H9 (cell line): Measurements from ENCODE around the gene PCNX2. TPM values are rescaled to one million over a fixed set of nuclear protein-coding genes. Genes with fewer than 3 reads are reported as not detected.
A peak's percentile ranks its signal among the peaks of the same experiment; 100 is the strongest.

ENCODE experiments used
- DNase-seq: peaks from one replicate; pipeline ENCODE4 v3.0.0-alpha.2; 2017
- H2AFZ ChIP-seq: one replicate; pipeline ENCODE4 v1.6.1; 2013; ENCODE audit warnings: mild to moderate bottlenecking, low read length, control low read depth, moderate library complexity
- H2AK5ac ChIP-seq: 2 replicates; pipeline ENCODE4 v1.6.1; 2013; ENCODE audit warnings: low read length, control low read depth, mixed read lengths; ENCODE audit not compliant: insufficient read length
- H2BK120ac ChIP-seq: one replicate; pipeline ENCODE4 v1.6.1; 2013; ENCODE audit warnings: low read depth, mild to moderate bottlenecking, low read length, control low read depth, inconsistent platforms; ENCODE audit not compliant: poor library complexity, severe bottlenecking
- H2BK12ac ChIP-seq: 2 replicates; pipeline ENCODE4 v1.6.1; 2013; ENCODE audit warnings: low read length, control low read depth, mixed read lengths, low read depth; ENCODE audit not compliant: insufficient read length
- H2BK15ac ChIP-seq: 2 replicates; pipeline ENCODE4 v1.6.1; 2013; ENCODE audit warnings: low read depth, low read length, control low read depth
- H2BK20ac ChIP-seq: one replicate; pipeline ENCODE4 v1.6.1; 2013; ENCODE audit warnings: low read depth, mild to moderate bottlenecking, low read length, control low read depth, inconsistent platforms; ENCODE audit not compliant: poor library complexity, severe bottlenecking
- H2BK5ac ChIP-seq: 2 replicates; pipeline ENCODE4 v1.6.1; 2013; ENCODE audit warnings: low read length, control low read depth, mixed read lengths; ENCODE audit not compliant: insufficient read length
- H3K14ac ChIP-seq: 2 replicates; pipeline ENCODE4 v1.6.1; 2013; ENCODE audit warnings: low read length, control low read depth; ENCODE audit not compliant: insufficient read depth
- H3K18ac ChIP-seq: 2 replicates; pipeline ENCODE4 v1.6.1; 2013; ENCODE audit warnings: low read depth, mild to moderate bottlenecking, mixed read lengths, low read length, control low read depth; ENCODE audit not compliant: insufficient read length
- H3K23ac ChIP-seq: 2 replicates; pipeline ENCODE4 v1.6.1; 2013; ENCODE audit warnings: low read length, control low read depth, mixed read lengths, low read depth; ENCODE audit not compliant: insufficient read length
- H3K23me2 ChIP-seq: 2 replicates; pipeline ENCODE4 v1.6.1; 2013; ENCODE audit warnings: low read depth, mild to moderate bottlenecking, mixed read lengths, low read length, control low read depth; ENCODE audit not compliant: insufficient read length, poor library complexity, severe bottlenecking
- H3K27ac ChIP-seq: 2 replicates; pipeline ENCODE4 v1.5.1; 2013; ENCODE audit warnings: low read length, control low read depth, mixed read lengths, low read depth; ENCODE audit not compliant: insufficient read length
- H3K27me3 ChIP-seq: 2 replicates; pipeline ENCODE4 v1.6.1; 2013; ENCODE audit warnings: low read length, control low read depth, inconsistent platforms; ENCODE audit not compliant: insufficient read depth
- H3K4ac ChIP-seq: 2 replicates; pipeline ENCODE4 v1.6.1; 2013; ENCODE audit warnings: low read depth, mild to moderate bottlenecking, control low read depth, inconsistent platforms, low read length, moderate library complexity
- H3K4me1 ChIP-seq: 2 replicates; pipeline ENCODE4 v1.6.1; 2013; ENCODE audit warnings: low read length, control low read depth, inconsistent platforms; ENCODE audit not compliant: insufficient read depth
- H3K4me2 ChIP-seq: 2 replicates; pipeline ENCODE4 v1.6.1; 2013; ENCODE audit warnings: low read length, control low read depth, mixed read lengths; ENCODE audit not compliant: insufficient read length, insufficient read depth
- H3K56ac ChIP-seq: 2 replicates; pipeline ENCODE4 v1.6.1; 2013; ENCODE audit warnings: low read depth, mild to moderate bottlenecking, mixed read lengths, low read length, control low read depth; ENCODE audit not compliant: insufficient read length
- H3K79me1 ChIP-seq: 2 replicates; pipeline ENCODE4 v1.6.1; 2013; ENCODE audit warnings: low read depth, mild to moderate bottlenecking, moderate library complexity, low read length, control low read depth, inconsistent platforms; ENCODE audit not compliant: insufficient read depth, poor library complexity, severe bottlenecking
- H3K79me2 ChIP-seq: 2 replicates; pipeline ENCODE4 v1.6.1; 2013; ENCODE audit warnings: low read length, control low read depth, inconsistent platforms; ENCODE audit not compliant: insufficient read depth
- H3K9ac ChIP-seq: 2 replicates; pipeline ENCODE4 v1.6.1; 2013; ENCODE audit warnings: low read length, control low read depth, mixed read lengths; ENCODE audit not compliant: insufficient read length; ENCODE audit errors: extremely low read depth
- H3K9me3 ChIP-seq: one replicate; pipeline ENCODE4 v1.6.1; 2013; ENCODE audit warnings: low read depth, low read length, inconsistent platforms; ENCODE audit not compliant: control insufficient read depth
- H3T11ph ChIP-seq: one replicate; pipeline ENCODE4 v1.6.1; 2013; ENCODE audit warnings: mild to moderate bottlenecking, low read length, control low read depth, inconsistent platforms
- H4K20me1 ChIP-seq: one replicate; pipeline ENCODE4 v1.6.1; 2013; ENCODE audit not compliant: control insufficient read depth, insufficient read length, insufficient read depth
- H4K5ac ChIP-seq: 2 replicates; pipeline ENCODE4 v1.6.1; 2013; ENCODE audit warnings: low read depth, mild to moderate bottlenecking, mixed read lengths, low read length, control low read depth; ENCODE audit not compliant: insufficient read length
- H4K8ac ChIP-seq: replicated peaks from 2 replicates; pipeline ENCODE4 v1.6.1; 2013; ENCODE audit warnings: low read length, control low read depth, mixed read lengths, low read depth; ENCODE audit not compliant: insufficient read length
- H4K91ac ChIP-seq: 2 replicates; pipeline ENCODE4 v1.6.1; 2013; ENCODE audit warnings: low read depth, mild to moderate bottlenecking, moderate library complexity, mixed read lengths, low read length, control low read depth; ENCODE audit not compliant: insufficient read length
- H3K27ac Mint-ChIP-seq, 3 experiments: 2 replicates in 2 of 3; 3 replicates in 1 of 3; pipeline ENCODE4 v1.8.0; 2020 to 2021; ENCODE audit warnings: mixed read lengths in 3 of 3, mild to moderate bottlenecking in 1 of 3, moderate library complexity in 1 of 3
- H3K27me3 Mint-ChIP-seq: 2 replicates; pipeline ENCODE4 v1.8.0; 2021; ENCODE audit warnings: low read depth, mild to moderate bottlenecking, moderate library complexity, mixed read lengths
- H3K36me3 Mint-ChIP-seq, 3 experiments: 2 replicates in 2 of 3; 3 replicates in 1 of 3; pipeline ENCODE4 v1.8.0; 2020 to 2021; ENCODE audit warnings: low read depth in 3 of 3, mixed read lengths in 3 of 3; ENCODE audit not compliant: insufficient read depth in 1 of 3
- H3K4me1 Mint-ChIP-seq, 2 experiments: 2 replicates each; pipeline ENCODE4 v1.8.0; 2020; ENCODE audit warnings: mixed read lengths in 2 of 2
- H3K4me3 Mint-ChIP-seq, 2 experiments: 2 replicates in 1 of 2; 3 replicates in 1 of 2; pipeline ENCODE4 v1.8.0; 2020 to 2021; ENCODE audit warnings: mild to moderate bottlenecking in 2 of 2, mixed read lengths in 2 of 2, moderate library complexity in 1 of 2
- H3K9me3 Mint-ChIP-seq, 2 experiments: 2 replicates in 1 of 2; 3 replicates in 1 of 2; pipeline ENCODE4 v1.8.0; 2020; ENCODE audit warnings: mild to moderate bottlenecking in 2 of 2, mixed read lengths in 2 of 2, moderate library complexity in 1 of 2
- CTCF ChIP-seq: fragments of 200-600 bp; sonication (generic); conservative IDR thresholded peaks from 3 replicates; pipeline ENCODE4 v1.8.0; 2021; ENCODE audit warnings: antibody characterized with exemption, mild to moderate bottlenecking
- total RNA-seq: library from RNA; stranded (reverse); gene quantifications from 2 replicates; pipeline ENCODE4 v1.2.1, GENCODE V29; 2021

The PCNX2 gene
- total RNA-seq, 1 experiment from 2014 or later, result 45.1 TPM

GRCh38 chr1:233140974-233141373 is 154.6 kb downstream of the PCNX2 start:
- Histone ChIP-seq H3K9ac (no peak overlapping the region), H3K23me2 (no peaks in the 10 kb centered on the region), H3K9me3 (no peaks in the 10 kb centered on the region), H2BK5ac (no peak overlapping the region), H4K20me1 (no peaks in the 10 kb centered on the region), H3K4me2 (no peak overlapping the region), H2BK12ac (no peak overlapping the region), H4K5ac (no peak overlapping the region), H3K4me1 (no peaks in the 10 kb centered on the region), H3T11ph (no peak overlapping the region), H3K14ac (no peak overlapping the region), H3K79me1 (no peaks in the 10 kb centered on the region), H3K18ac (no peak overlapping the region), H2AK5ac (no peak overlapping the region), H4K8ac (no peak overlapping the region), H2BK15ac (no peak overlapping the region), H3K4ac (no peak overlapping the region), H2BK20ac (no peak overlapping the region), H3K23ac (no peak overlapping the region), H3K27ac (no peak overlapping the region), H3K27me3 (no peaks in the 10 kb centered on the region), H2BK120ac (no peak overlapping the region), H4K91ac (no peak overlapping the region), H3K56ac (no peak overlapping the region), H3K79me2 (no peaks in the 10 kb centered on the region), H2AFZ (no peak overlapping the region)
- Mint-ChIP-seq H3K27me3 (no peaks in the 10 kb centered on the region), H3K4me1 (peaks cover 0 to 4% of the 10 kb centered on the region in 2 experiments; a peak in 1 of 4 replicates), H3K4me3 (no peak overlapping the region), H3K36me3 (peaks cover 4 to 27% (median 7%) of the 10 kb centered on the region in 3 experiments; a peak in 5 of 7 replicates), H3K9me3 (no peaks in the 10 kb centered on the region), H3K27ac (peak overlapping the region in 1 of 3 experiments; percentile 48; a peak in 1 of 7 replicates)
- no peak for DNase-seq
- TF ChIP-seq CTCF, result no peak
